A549 (cell line): ENCODE measurements around the gene TNIP3.

Source experiments
- CHD2 ChIP-seq: fragments of 150-350 bp; IDR thresholded peaks from 2 replicates; pipeline ENCODE4 v1.6.1; 2014; ENCODE audit warnings: low read length; ENCODE audit not compliant: partially characterized antibody
- CTCF ChIP-seq: fragments of >200 bp; sonication (Bioruptor Twin); formaldehyde crosslinking; IDR thresholded peaks from 3 replicates; pipeline ENCODE4 v1.5.1; 2016
- FOSL2 ChIP-seq, 2 experiments: fragments of 450-650 bp in 1 of 2; fragments of >200 bp in 1 of 2; sonication (Bioruptor Twin) in 1 of 2; formaldehyde crosslinking; IDR thresholded peaks; 2 replicates each; pipeline versions ENCODE4 v1.5.0 to v1.6.1; 2016 to 2020; ENCODE audit warnings: mild to moderate bottlenecking in 1 of 2, moderate library complexity in 1 of 2
- HDAC2 ChIP-seq: fragments of 200-600 bp; sonication (generic); IDR thresholded peaks from 2 replicates; pipeline ENCODE4 v1.6.1; 2016
- POLR2AphosphoS2 ChIP-seq: conservative IDR thresholded peaks from 2 replicates; pipeline ENCODE4 v1.6.1; 2012; ENCODE audit warnings: low read length, improper control_type of control experiment, inconsistent platforms

- no peak for TF ChIP-seq POLR2AphosphoS2
- TF ChIP-seq CHD2, result no peak
- no peak for TF ChIP-seq CTCF
- TF ChIP-seq FOSL2 (IDR thresholded peaks at IDR 0.05), result no peak
- no peak for TF ChIP-seq FOSL2 (CRISPR knock-in tag; IDR thresholded peaks at IDR 0.05)
- no peak for TF ChIP-seq HDAC2
Measured at GRCh38 chr4:121180558-121180957, 16.4 kb upstream of the TNIP3 start.
